GM12874 (cell line): ENCODE results near the gene SCIN.

Experiments used
- TF ChIP-seq, protein P1 (sequence below): IDR thresholded peaks from 2 replicates; pipeline ENCODE4 v1.5.1; 2011; ENCODE audit warnings: low read depth, mild to moderate bottlenecking, control low read depth, low read length, moderate library complexity; ENCODE audit not compliant: insufficient read depth

The SCIN gene

DNA sequence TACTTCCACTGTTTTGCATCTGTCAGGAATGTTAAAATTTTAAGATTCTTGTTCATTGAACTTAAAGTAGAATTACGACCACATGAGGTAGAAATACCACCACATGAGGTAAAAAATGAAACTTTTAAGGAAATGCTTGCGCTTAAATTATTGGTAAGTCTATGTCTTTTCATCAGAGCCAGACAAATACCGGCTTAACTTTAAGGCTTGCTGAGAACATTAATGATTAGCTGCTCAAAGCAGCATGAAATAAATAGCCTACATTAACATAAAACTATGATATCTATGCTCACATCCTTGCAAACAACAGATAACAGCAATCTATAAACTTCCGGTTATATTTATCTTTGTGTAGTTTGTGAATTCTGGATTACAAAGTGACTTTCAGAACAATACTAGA, 26.9 kb upstream of the SCIN start:
- TF ChIP-seq, protein P1, sequence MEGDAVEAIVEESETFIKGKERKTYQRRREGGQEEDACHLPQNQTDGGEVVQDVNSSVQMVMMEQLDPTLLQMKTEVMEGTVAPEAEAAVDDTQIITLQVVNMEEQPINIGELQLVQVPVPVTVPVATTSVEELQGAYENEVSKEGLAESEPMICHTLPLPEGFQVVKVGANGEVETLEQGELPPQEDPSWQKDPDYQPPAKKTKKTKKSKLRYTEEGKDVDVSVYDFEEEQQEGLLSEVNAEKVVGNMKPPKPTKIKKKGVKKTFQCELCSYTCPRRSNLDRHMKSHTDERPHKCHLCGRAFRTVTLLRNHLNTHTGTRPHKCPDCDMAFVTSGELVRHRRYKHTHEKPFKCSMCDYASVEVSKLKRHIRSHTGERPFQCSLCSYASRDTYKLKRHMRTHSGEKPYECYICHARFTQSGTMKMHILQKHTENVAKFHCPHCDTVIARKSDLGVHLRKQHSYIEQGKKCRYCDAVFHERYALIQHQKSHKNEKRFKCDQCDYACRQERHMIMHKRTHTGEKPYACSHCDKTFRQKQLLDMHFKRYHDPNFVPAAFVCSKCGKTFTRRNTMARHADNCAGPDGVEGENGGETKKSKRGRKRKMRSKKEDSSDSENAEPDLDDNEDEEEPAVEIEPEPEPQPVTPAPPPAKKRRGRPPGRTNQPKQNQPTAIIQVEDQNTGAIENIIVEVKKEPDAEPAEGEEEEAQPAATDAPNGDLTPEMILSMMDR: no peak

DNA sequence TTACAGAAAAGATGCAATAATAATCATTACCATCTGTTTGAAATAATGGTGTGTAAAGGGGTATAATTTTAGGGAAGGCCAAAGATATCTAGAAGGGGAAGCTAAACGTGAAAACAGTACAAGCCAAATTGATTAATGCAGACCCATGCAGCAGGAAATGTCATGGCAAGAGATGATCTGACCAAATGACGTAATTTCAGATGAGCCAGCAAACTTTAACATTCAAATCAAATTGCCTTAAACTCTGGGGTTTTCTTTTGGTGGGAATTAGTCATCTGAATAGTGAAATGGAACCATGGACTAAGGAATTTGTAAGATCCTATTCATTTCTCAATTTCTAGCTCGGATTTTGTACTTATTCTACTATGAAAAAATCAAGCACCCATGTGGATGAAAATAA, 21.4 kb upstream of the SCIN start:
- TF ChIP-seq, protein P1: no peak

DNA sequence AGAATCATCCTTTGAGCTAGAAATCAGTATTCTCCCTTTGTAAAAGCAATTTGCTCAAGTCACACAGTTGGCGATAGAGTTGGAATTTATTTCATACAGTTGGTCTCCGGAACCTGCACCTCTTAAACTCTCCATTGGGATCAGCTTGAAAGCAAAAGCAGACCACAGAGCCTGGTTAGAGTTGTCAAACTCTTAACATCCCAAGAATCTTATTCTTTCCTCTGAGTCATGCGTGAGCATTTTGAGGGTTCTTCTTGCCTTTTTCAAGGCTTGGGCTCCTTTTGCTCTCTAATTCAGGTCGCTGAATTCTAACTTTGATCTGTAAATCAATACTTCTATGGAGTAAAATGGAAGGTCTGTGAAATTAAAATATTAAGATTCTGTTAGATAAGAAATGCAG, 19.6 kb upstream of the SCIN start:
- TF ChIP-seq, protein P1: no peak

DNA sequence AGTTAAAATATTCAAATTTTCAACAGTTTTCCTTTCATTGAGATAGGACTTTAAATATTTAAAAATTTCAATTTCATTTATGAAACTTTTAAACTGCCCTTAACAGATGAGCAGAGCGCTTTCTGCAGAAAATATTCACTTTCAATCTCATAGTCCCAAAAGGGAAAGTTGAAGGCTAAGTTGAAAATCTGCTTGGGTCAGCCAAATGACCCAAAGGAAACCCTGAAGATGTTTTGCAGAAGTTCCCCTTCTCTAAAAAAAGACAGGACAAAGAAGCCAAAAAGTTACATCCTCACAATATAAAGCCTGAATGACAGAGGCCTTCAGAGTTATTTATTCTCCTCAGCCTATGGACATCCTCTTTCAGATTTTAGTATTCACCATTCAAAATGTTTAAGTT, 17.6 kb upstream of the SCIN start:
- TF ChIP-seq, protein P1: no peak

DNA sequence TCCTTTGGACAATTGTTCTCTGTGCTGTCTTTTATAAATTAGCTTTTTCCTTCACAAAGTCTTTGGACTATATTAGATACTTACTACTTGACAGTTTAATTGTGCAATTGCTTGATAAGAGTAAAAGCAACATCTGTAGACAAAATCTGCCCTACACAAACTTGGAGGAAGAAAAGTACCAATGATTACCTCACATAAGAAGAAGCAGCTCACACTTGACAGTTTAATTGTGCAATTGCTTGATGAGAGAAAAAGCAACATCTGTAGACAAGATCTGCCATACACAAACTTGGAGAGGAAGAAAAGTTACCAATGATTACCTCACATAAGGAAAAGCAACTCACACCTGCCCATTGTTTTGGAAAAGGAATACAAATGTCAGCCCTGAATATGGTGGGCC, 17.1 kb upstream of the SCIN start:
- TF ChIP-seq, protein P1: no peak

DNA sequence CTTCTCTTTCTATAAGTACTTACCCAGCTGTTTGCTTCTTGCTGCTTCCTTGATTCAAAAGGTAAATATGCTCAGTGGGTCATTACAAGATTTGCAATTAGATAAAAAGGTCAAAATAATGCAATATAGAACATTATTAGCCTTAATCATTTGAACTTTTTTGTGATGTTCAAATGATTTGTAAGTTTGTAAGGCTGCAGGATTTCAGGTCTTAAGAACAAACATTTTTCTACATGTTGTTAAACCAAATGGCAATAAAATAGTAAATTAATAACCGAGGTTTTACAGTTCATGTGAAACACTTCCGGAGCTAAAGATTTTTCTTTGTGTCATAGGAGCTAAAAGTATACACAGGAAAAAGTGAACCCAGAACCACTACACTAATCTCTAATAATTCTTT, 16.2 kb upstream of the SCIN start:
- TF ChIP-seq, protein P1: no peak

DNA sequence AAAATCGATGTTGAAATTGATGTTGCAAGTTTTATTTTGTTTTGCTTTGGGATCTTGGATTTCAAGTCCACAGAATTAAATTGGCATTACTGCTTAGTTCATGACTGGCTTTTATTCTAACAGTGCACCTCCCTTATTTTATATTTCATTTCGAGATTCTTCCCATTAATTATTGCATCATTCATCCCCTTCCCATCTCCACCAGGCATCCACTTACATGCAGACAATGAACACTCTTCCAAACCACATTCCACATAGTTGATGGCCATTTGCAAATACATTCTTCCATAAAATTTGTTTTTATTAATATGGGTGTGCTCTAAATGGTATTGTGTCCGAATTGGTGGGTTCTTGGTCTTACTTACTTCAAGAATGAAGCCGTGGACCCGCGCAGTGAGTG, 15.6 kb upstream of the SCIN start:
- TF ChIP-seq, protein P1: no peak

DNA sequence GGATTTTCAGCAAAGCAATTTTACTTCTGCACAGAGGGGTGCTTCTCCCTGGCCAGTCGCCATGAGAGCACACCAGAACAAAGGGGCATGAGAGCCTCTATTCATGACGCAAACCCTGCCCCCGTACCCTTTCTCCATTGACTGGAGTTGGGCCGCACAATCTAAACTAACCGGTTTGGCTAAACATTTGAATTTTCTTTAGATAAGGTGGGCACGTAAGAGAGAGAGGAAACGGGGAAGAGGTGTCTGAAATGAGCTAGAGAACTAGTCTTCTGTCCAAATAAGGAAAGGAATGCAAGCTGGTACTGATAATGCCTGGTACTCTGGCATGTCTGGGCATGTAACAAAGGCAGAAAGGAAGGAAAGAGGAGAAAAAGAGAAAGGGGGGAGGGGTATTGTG, 13.2 kb upstream of the SCIN start:
- TF ChIP-seq, protein P1: no peak
